HEK293 (cell line): Measurements from ENCODE around the gene ARHGAP4.

Source experiments
- AEBP2 ChIP-seq: fragments of 450-650 bp; formaldehyde crosslinking; IDR thresholded peaks from 2 replicates; pipeline ENCODE4 v1.5.1; 2016; ENCODE audit warnings: missing biosample characterization, missing genetic modification characterization, borderline replicate concordance
- FEZF1 ChIP-seq: fragments of 450-650 bp; formaldehyde crosslinking; IDR thresholded peaks from 2 replicates; pipeline ENCODE4 v1.5.1; 2016; ENCODE audit warnings: missing biosample characterization, missing genetic modification characterization
- HOXD13 ChIP-seq: sonication (generic); formaldehyde crosslinking; IDR thresholded peaks from 2 replicates; pipeline ENCODE4 v1.8.0; 2022; ENCODE audit warnings: missing genetic modification reagents, borderline replicate concordance
- KLF16 ChIP-seq: fragments of 450-650 bp; formaldehyde crosslinking; IDR thresholded peaks from 2 replicates; pipeline ENCODE4 v1.5.1; 2017; ENCODE audit warnings: missing biosample characterization, missing genetic modification characterization
- OSR2 ChIP-seq: fragments of 450-650 bp; formaldehyde crosslinking; IDR thresholded peaks from 2 replicates; pipeline ENCODE4 v1.5.1; 2016; ENCODE audit warnings: missing biosample characterization, missing genetic modification characterization
- PRDM10 ChIP-seq: fragments of 450-650 bp; formaldehyde crosslinking; IDR thresholded peaks from 2 replicates; pipeline ENCODE4 v1.5.1; 2016; ENCODE audit warnings: missing biosample characterization, missing genetic modification characterization
- YY1 ChIP-seq: fragments of 450-650 bp; formaldehyde crosslinking; IDR thresholded peaks from 2 replicates; pipeline ENCODE4 v1.5.1; 2018; ENCODE audit warnings: missing biosample characterization, missing genetic modification characterization
- ZBTB20 ChIP-seq: fragments of 450-650 bp; formaldehyde crosslinking; IDR thresholded peaks from 2 replicates; pipeline ENCODE4 v1.5.1; 2016; ENCODE audit warnings: missing biosample characterization, missing genetic modification characterization
- ZBTB48 ChIP-seq: fragments of 450-650 bp; formaldehyde crosslinking; IDR thresholded peaks from 2 replicates; pipeline ENCODE4 v1.5.1; 2016; ENCODE audit warnings: missing biosample characterization, missing genetic modification characterization
- ZFP3 ChIP-seq: fragments of 450-650 bp; formaldehyde crosslinking; IDR thresholded peaks from 2 replicates; pipeline ENCODE4 v1.5.1; 2016; ENCODE audit warnings: low read depth, missing biosample characterization, missing genetic modification characterization
- ZIC2 ChIP-seq: fragments of 450-650 bp; formaldehyde crosslinking; IDR thresholded peaks from 2 replicates; pipeline ENCODE4 v1.5.1; 2016; ENCODE audit warnings: missing biosample characterization, missing genetic modification characterization
- ZNF132 ChIP-seq: fragments of 450-650 bp; formaldehyde crosslinking; IDR thresholded peaks from 2 replicates; pipeline ENCODE4 v1.5.1; 2017; ENCODE audit warnings: missing biosample characterization, missing genetic modification characterization, borderline replicate concordance
- ZNF138 ChIP-seq: fragments of 450-650 bp; formaldehyde crosslinking; IDR thresholded peaks from 2 replicates; pipeline ENCODE4 v1.5.1; 2016; ENCODE audit warnings: missing biosample characterization, missing genetic modification characterization, borderline replicate concordance
- ZNF174 ChIP-seq: fragments of 450-650 bp; formaldehyde crosslinking; IDR thresholded peaks from 2 replicates; pipeline ENCODE4 v1.5.0; 2017; ENCODE audit warnings: missing biosample characterization, mild to moderate bottlenecking, missing genetic modification characterization
- ZNF362 ChIP-seq: fragments of 450-650 bp; formaldehyde crosslinking; IDR thresholded peaks from 2 replicates; pipeline ENCODE4 v1.5.1; 2016; ENCODE audit warnings: missing biosample characterization, missing genetic modification characterization
- ZNF433 ChIP-seq: fragments of 450-650 bp; formaldehyde crosslinking; IDR thresholded peaks from 2 replicates; pipeline ENCODE4 v1.5.1; 2016; ENCODE audit warnings: missing biosample characterization, missing genetic modification characterization, low read depth
- ZNF48 ChIP-seq: fragments of 450-650 bp; formaldehyde crosslinking; IDR thresholded peaks from 2 replicates; pipeline ENCODE4 v1.5.1; 2016; ENCODE audit warnings: missing biosample characterization, missing genetic modification characterization
- ZNF501 ChIP-seq: fragments of 450-650 bp; formaldehyde crosslinking; IDR thresholded peaks from 2 replicates; pipeline ENCODE4 v1.5.1; 2016; ENCODE audit warnings: missing biosample characterization, missing genetic modification characterization
- ZNF521 ChIP-seq: fragments of 450-650 bp; formaldehyde crosslinking; IDR thresholded peaks from 2 replicates; pipeline ENCODE4 v1.5.1; 2017; ENCODE audit warnings: missing biosample characterization, mild to moderate bottlenecking, missing genetic modification characterization
- ZNF580 ChIP-seq: fragments of 450-650 bp; formaldehyde crosslinking; IDR thresholded peaks from 2 replicates; pipeline ENCODE4 v1.5.1; 2016; ENCODE audit warnings: missing biosample characterization, missing genetic modification characterization
- ZNF596 ChIP-seq: fragments of 450-650 bp; IDR thresholded peaks from 2 replicates; pipeline ENCODE4 v1.5.0; 2018; ENCODE audit warnings: missing biosample characterization, mild to moderate bottlenecking, missing genetic modification characterization, moderate library complexity
- ZNF600 ChIP-seq: fragments of 450-650 bp; formaldehyde crosslinking; IDR thresholded peaks from 2 replicates; pipeline ENCODE4 v1.5.1; 2016; ENCODE audit warnings: missing biosample characterization, missing genetic modification characterization
- ZNF658 ChIP-seq: fragments of 450-650 bp; formaldehyde crosslinking; IDR thresholded peaks from 2 replicates; pipeline ENCODE4; 2016; ENCODE audit warnings: missing biosample characterization, missing genetic modification characterization
- ZNF660 ChIP-seq: fragments of 450-650 bp; IDR thresholded peaks from 2 replicates; pipeline ENCODE4 v1.5.1; 2018; ENCODE audit warnings: missing biosample characterization, mild to moderate bottlenecking, missing genetic modification characterization
- ZNF664 ChIP-seq: fragments of 450-650 bp; formaldehyde crosslinking; IDR thresholded peaks from 2 replicates; pipeline ENCODE4 v1.5.1; 2016; ENCODE audit warnings: missing biosample characterization, missing genetic modification characterization
- ZNF692 ChIP-seq: fragments of 450-650 bp; formaldehyde crosslinking; IDR thresholded peaks from 2 replicates; pipeline ENCODE4 v1.5.1; 2016; ENCODE audit warnings: missing biosample characterization, missing genetic modification characterization
- ZNF704 ChIP-seq: fragments of 450-650 bp; formaldehyde crosslinking; IDR thresholded peaks from 2 replicates; pipeline ENCODE4 v1.5.1; 2016; ENCODE audit warnings: missing biosample characterization, missing genetic modification characterization
- ZNF747 ChIP-seq: fragments of 450-650 bp; formaldehyde crosslinking; IDR thresholded peaks from 2 replicates; pipeline ENCODE4 v1.5.1; 2016; ENCODE audit warnings: missing biosample characterization, missing genetic modification characterization
- ZNF76 ChIP-seq: fragments of 450-650 bp; formaldehyde crosslinking; IDR thresholded peaks from 2 replicates; pipeline ENCODE4; 2016; ENCODE audit warnings: low read depth, missing biosample characterization, missing genetic modification characterization, borderline replicate concordance
- ZNF785 ChIP-seq: fragments of 450-650 bp; formaldehyde crosslinking; IDR thresholded peaks from 2 replicates; pipeline ENCODE4 v1.5.1; 2016; ENCODE audit warnings: missing biosample characterization, missing genetic modification characterization
- ZSCAN16 ChIP-seq: fragments of 450-650 bp; formaldehyde crosslinking; IDR thresholded peaks from 2 replicates; pipeline ENCODE4 v1.5.1; 2016; ENCODE audit warnings: missing biosample characterization, missing genetic modification characterization

The ARHGAP4 gene

GRCh38 chrX:153937056-153937455 is 11.0 kb upstream of the ARHGAP4 start (continued):
- no peak; the same call in 1 of the 2 replicates for TF ChIP-seq ZNF362
- no peak for TF ChIP-seq ZNF692 (tag by site-specific recombination)
- TF ChIP-seq ZBTB48 = no peak
- TF ChIP-seq ZNF174 = no peak
- 0 out of 2 replicates have a peak, but pooled peaks have one; percentile 67 for TF ChIP-seq AEBP2 (tag by site-specific recombination)
- TF ChIP-seq ZNF596 (tag by site-specific recombination) = no peak
- no peak for TF ChIP-seq ZNF76 (tag by site-specific recombination)
- TF ChIP-seq ZNF433 (tag by site-specific recombination) = peak; percentile 98
- no peak for TF ChIP-seq ZNF747 (tag by site-specific recombination)
- TF ChIP-seq ZNF785 (tag by site-specific recombination) = no peak
- TF ChIP-seq FEZF1 (tag by site-specific recombination) = no peak
- TF ChIP-seq OSR2 (tag by site-specific recombination) = no peak
- TF ChIP-seq ZNF664 = peak; percentile 81
- TF ChIP-seq ZNF132 (tag by site-specific recombination) = no peak
- TF ChIP-seq ZNF580 (tag by site-specific recombination) = peak; percentile 76; the same call in 1 of the 2 replicates
- peak; percentile 82; the same call in 1 of the 2 replicates for TF ChIP-seq ZNF704 (tag by site-specific recombination)
- TF ChIP-seq HOXD13 = no peak
- no peak for TF ChIP-seq YY1
- no peak for TF ChIP-seq ZBTB20 (tag by site-specific recombination)
- no peak for TF ChIP-seq ZNF521 (tag by site-specific recombination)
- TF ChIP-seq KLF16 (tag by site-specific recombination) = no peak
- no peak for TF ChIP-seq ZNF660 (tag by site-specific recombination)
- 0 out of 2 replicates have a peak, but pooled peaks have one; percentile 53 for TF ChIP-seq ZFP3 (tag by site-specific recombination)
- TF ChIP-seq ZSCAN16 = no peak
- no peak for TF ChIP-seq PRDM10
- TF ChIP-seq ZNF48 (tag by site-specific recombination) = no peak
- peak; percentile 93; the same call in 1 of the 2 replicates for TF ChIP-seq ZNF138 (tag by site-specific recombination)
- TF ChIP-seq ZNF501 = no peak
- no peak for TF ChIP-seq ZIC2 (tag by site-specific recombination)
- TF ChIP-seq ZNF600 (tag by site-specific recombination) = no peak
- TF ChIP-seq ZNF658 = no peak
